ENCODE data around the gene LRRIQ3.
"Not testable (repeated sequence)": the region's sequence is repeated elsewhere in the genome, so short reads cannot be mapped to it uniquely, and the experiment has no call there.

The LRRIQ3 gene

GRCh38 chr1:74180490-74180889 is 17.5 kb downstream of the LRRIQ3 start:
- H3K4me3 Mint-ChIP-seq, result no peak overlapping the region
- no peak for ATAC-seq
- H3K9me3 Mint-ChIP-seq, result peaks cover 3 to 5% of the 10 kb centered on the region in 2 donors
- no peaks in the 10 kb centered on the region for H3K27me3 Mint-ChIP-seq
- H3K27ac Mint-ChIP-seq, result no peak overlapping the region
- DNase-seq, result no peak
- H3K4me1 Mint-ChIP-seq, result no peaks in the 10 kb centered on the region

DNA sequence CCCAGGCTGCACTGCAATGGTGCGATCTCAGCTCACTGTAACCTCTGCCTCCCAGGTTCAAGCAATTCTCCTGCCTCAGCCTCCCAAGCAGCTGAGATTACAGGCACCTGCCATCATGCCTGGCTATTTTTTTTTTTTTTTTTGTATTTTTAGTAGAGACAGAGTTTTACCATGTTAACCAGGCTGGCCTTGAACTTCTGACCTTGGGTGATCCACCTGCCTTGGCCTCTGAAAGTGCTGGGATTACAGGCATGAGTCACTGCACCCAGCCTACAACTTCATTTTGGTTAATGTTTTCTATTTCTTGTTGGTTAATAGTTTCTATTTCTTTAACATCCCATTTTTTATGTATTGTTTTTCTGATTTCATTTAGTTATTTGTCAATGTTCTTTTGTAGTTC is 23.6 kb downstream of the LRRIQ3 start:
- not testable (repeated sequence) for H3K27ac Mint-ChIP-seq, DNase-seq, ATAC-seq, H3K4me1 Mint-ChIP-seq, H3K4me3 Mint-ChIP-seq, H3K27me3 Mint-ChIP-seq
- peaks cover 19 to 40% of the 10 kb centered on the region in 2 donors for H3K9me3 Mint-ChIP-seq

- ATAC-seq, result no peak
- Mint-ChIP-seq H3K27me3 (no peaks in the 10 kb centered on the region), H3K4me1 (no peaks in the 10 kb centered on the region), H3K27ac (no peak overlapping the region), H3K9me3 (peaks cover 5 to 11% of the 10 kb centered on the region in 2 donors), H3K4me3 (no peak overlapping the region)
- DNase-seq, result no peak
Measured at GRCh38 chr1:74162333-74162732, 35.6 kb downstream of the LRRIQ3 start.

DNA sequence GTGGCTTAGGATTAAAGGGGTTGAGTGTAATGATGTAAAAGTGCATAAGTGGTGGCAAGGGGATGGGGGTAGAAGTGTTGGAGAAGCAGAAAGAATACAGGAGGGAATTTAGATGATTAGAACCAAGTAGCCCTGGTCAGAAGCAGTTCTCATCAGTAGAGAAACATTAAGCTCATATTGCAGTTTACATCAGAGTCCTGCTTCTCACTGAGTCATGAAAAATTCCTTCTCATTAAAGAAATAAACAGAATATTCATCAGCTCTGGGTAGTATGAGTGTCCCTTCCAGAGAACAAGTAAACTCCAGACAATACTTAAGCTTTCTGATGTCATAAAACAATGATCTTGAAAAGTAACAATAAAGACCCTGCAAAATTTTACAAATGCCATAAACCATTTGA is 36.5 kb downstream of the LRRIQ3 start:
- ATAC-seq (no peak), DNase-seq (no peak)
- Mint-ChIP-seq H3K27me3 (no peaks in the 10 kb centered on the region), H3K4me1 (no peaks in the 10 kb centered on the region), H3K4me3 (no peak overlapping the region), H3K9me3 (peaks cover 4 to 5% of the 10 kb centered on the region in 2 donors), H3K27ac (no peak overlapping the region)

DNA sequence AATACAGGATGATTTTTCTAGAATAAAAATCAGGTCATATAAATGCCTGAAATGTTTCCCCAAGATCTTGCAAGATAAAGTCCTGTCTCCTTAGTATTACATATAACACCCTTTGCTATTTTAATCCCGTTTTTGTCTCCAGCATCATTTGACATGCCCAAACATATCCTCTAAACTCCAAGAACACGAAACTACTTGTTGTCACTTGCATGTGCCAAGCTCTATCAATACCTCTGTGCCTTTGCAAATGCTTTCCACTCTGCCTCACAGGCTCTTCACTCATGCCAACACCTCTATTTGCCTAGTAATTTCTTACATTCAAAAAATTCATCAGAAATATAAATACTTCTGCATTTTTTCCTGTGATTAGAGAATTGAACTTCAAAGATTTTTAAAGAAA is 37.9 kb downstream of the LRRIQ3 start:
- Mint-ChIP-seq H3K4me3 (no peak overlapping the region), H3K9me3 (no peaks in the 10 kb centered on the region)
- no peak for ATAC-seq

DNA sequence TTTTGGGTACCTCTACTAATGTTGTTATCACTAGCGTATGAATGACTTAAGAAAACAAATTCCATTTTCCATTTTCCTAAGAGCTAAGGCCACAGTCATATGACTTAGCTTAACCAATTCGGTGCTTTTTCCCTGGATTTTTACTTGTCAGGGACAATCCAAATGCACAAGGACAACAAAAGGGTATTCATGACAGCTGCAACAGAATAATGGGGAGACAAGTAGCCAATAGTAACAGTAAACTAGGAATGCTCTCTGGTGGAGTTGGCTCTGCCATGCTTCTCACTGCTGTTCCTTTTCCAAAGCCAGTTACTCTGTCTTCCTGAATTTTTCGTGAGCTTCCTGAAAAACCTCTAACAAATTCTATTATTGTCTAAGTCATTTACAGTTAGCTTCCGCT is 52.9 kb downstream of the LRRIQ3 start:
- DNase-seq (no peak), ATAC-seq (no peak)
- Mint-ChIP-seq H3K9me3 (peaks cover 4 to 9% of the 10 kb centered on the region in 2 donors), H3K27me3 (no peaks in the 10 kb centered on the region), H3K27ac (no peak overlapping the region), H3K4me3 (no peak overlapping the region), H3K4me1 (no peaks in the 10 kb centered on the region)

More for the DNA sequence above, 37.9 kb downstream of the LRRIQ3 start:
- Mint-ChIP-seq H3K27ac (no peak overlapping the region), H3K4me1 (no peaks in the 10 kb centered on the region), H3K27me3 (no peaks in the 10 kb centered on the region)
- DNase-seq, result no peak

GRCh38 chr1:74117370-74117769 is 80.6 kb downstream of the LRRIQ3 start:
- not testable (repeated sequence) for H3K9me3 Mint-ChIP-seq, DNase-seq, H3K27me3 Mint-ChIP-seq, ATAC-seq, H3K4me1 Mint-ChIP-seq, H3K4me3 Mint-ChIP-seq
- peak overlapping the region in 1 of 2 donors; percentile 19 for H3K27ac Mint-ChIP-seq

- no peak for DNase-seq
- Mint-ChIP-seq H3K27me3 (no peaks in the 10 kb centered on the region), H3K27ac (no peak overlapping the region), H3K9me3 (no peaks in the 10 kb centered on the region), H3K4me1 (no peaks in the 10 kb centered on the region), H3K4me3 (no peak overlapping the region)
- no peak for ATAC-seq
Measured at GRCh38 chr1:74113333-74113732, 84.6 kb downstream of the LRRIQ3 start.

DNA sequence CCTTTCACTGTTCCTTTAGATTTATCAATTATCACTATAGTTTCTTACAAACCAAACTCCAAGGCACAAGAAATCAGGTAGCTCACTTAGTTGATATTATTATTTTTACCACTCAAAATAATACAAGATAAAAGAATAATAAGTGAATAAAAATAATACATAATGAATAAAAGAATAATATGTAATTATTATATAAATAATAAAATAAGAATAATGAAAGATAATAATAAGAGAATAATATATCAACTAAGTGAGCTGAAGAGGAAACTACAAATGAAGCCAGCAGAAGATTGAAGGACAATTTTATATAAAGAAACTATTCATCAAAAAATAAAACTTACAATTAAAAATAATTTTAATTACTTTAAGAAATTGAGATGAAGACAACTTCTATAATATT is 90.6 kb downstream of the LRRIQ3 start:
- ATAC-seq, result no peak
- no peaks in the 10 kb centered on the region for H3K4me1 Mint-ChIP-seq
- DNase-seq, result no peak

GRCh38 chr1:74091371-74091770 is 106.6 kb downstream of the LRRIQ3 start:
- H3K9me3 Mint-ChIP-seq, result peaks cover 8 to 12% of the 10 kb centered on the region in 2 donors
- no peaks in the 10 kb centered on the region for H3K27me3 Mint-ChIP-seq
- no peaks in the 10 kb centered on the region for H3K4me1 Mint-ChIP-seq
- no peak overlapping the region for H3K4me3 Mint-ChIP-seq
- ATAC-seq (no peak), DNase-seq (no peak)
- no peak overlapping the region for H3K27ac Mint-ChIP-seq

More for the DNA sequence above, 90.6 kb downstream of the LRRIQ3 start:
- no peak overlapping the region for H3K27ac Mint-ChIP-seq
- no peak overlapping the region for H3K4me3 Mint-ChIP-seq
- H3K9me3 Mint-ChIP-seq, result peaks cover 4% of the 10 kb centered on the region in 2 donors
- no peaks in the 10 kb centered on the region for H3K27me3 Mint-ChIP-seq

- no peak overlapping the region for H3K27ac Mint-ChIP-seq
Measured at GRCh38 chr1:74083128-74083527, 114.8 kb downstream of the LRRIQ3 start.

GRCh38 chr1:74065081-74065480 is 132.9 kb downstream of the LRRIQ3 start:
- peaks cover 0 to 7% of the 10 kb centered on the region in 2 donors for H3K9me3 Mint-ChIP-seq
- no peak overlapping the region for H3K4me3 Mint-ChIP-seq

More at GRCh38 chr1:74083128-74083527, 114.8 kb downstream of the LRRIQ3 start:
- no peaks in the 10 kb centered on the region for H3K27me3 Mint-ChIP-seq
- H3K4me1 Mint-ChIP-seq, result no peaks in the 10 kb centered on the region
- DNase-seq, result no peak
- no peak overlapping the region for H3K4me3 Mint-ChIP-seq
- no peaks in the 10 kb centered on the region for H3K9me3 Mint-ChIP-seq
- no peak for ATAC-seq

DNA sequence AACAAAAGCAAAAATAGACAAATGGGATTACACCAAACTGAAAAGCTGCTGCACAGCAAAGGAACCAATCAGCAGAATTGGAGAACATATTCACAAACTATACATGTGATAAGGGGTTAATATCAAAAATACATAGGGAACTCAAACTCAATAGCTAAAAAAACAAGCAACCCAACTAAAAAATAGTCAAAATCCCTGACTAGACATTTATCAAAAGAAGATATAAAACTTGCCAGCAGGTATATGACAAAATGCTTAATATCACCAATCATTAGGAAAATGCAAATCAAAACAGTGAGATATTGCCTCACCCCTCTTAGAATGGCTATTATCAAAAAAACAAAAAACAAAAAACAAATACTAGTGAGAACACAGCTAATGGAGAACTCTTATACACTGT is 140.3 kb downstream of the LRRIQ3 start:
- no peak overlapping the region for H3K27ac Mint-ChIP-seq
- no peak for DNase-seq
- peaks cover 7% of the 10 kb centered on the region in 2 donors for H3K9me3 Mint-ChIP-seq
- ATAC-seq, result no peak
- H3K4me3 Mint-ChIP-seq, result no peak overlapping the region
- no peaks in the 10 kb centered on the region for H3K27me3 Mint-ChIP-seq
- H3K4me1 Mint-ChIP-seq, result no peaks in the 10 kb centered on the region

More at GRCh38 chr1:74065081-74065480, 132.9 kb downstream of the LRRIQ3 start:
- ATAC-seq, result no peak
- Mint-ChIP-seq H3K27me3 (no peaks in the 10 kb centered on the region), H3K27ac (no peak overlapping the region), H3K4me1 (no peaks in the 10 kb centered on the region)
- DNase-seq, result no peak

GRCh38 chr1:74053407-74053806 is 144.6 kb downstream of the LRRIQ3 start:
- no peak for DNase-seq

DNA sequence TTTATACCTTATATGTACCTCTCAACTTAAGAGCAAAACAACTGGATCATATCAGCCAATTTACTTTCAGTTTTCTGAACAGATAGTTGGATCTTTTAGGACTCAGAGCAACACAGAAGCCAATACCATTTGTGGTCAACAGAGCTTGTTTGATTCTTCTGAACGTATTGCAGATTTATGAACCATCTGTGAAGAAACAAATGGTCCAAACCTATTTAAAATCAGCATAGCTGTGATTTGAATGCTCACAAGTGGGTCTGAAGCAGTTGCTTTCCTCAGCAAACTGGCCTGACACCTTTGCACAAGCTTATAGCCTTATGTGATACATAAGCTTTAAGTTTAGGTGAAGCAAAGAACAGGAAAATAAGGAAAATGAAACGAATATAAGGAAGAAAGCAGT is 147.6 kb downstream of the LRRIQ3 start:
- Mint-ChIP-seq H3K4me3 (no peak overlapping the region), H3K27me3 (no peaks in the 10 kb centered on the region), H3K27ac (no peak overlapping the region), H3K9me3 (peaks cover 0 to 19% of the 10 kb centered on the region in 2 donors), H3K4me1 (no peaks in the 10 kb centered on the region)
- ATAC-seq (no peak), DNase-seq (no peak)

More at GRCh38 chr1:74053407-74053806, 144.6 kb downstream of the LRRIQ3 start:
- H3K27me3 Mint-ChIP-seq, result no peaks in the 10 kb centered on the region
- no peak for ATAC-seq
- no peak overlapping the region for H3K27ac Mint-ChIP-seq
- H3K4me3 Mint-ChIP-seq, result no peak overlapping the region
- H3K9me3 Mint-ChIP-seq, result peaks cover 0 to 7% of the 10 kb centered on the region in 2 donors
- no peaks in the 10 kb centered on the region for H3K4me1 Mint-ChIP-seq

DNA sequence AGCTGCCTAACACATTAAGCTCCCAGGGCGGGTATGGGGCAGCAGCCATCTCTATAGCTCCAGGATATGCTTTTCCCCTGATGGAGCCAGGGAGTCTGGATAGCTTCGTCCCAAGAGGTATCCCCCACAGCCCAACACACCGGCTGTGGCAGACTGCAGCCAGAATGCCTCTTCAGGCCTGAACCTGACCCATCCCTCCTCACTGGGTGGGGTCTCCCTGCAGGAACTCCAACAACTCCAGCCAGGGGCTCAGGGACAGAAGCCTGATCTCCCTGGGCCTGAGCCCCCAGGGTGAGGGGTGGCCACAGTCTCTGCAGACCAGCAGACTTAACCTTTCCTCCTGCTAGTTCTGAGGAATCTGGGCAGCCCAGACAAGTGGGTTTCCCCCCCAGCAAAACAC is 159.9 kb downstream of the LRRIQ3 start:
- Mint-ChIP-seq H3K4me1 (no peaks in the 10 kb centered on the region), H3K27me3 (no peaks in the 10 kb centered on the region), H3K27ac (no peak overlapping the region), H3K4me3 (no peak overlapping the region), H3K9me3 (peaks cover 25 to 32% of the 10 kb centered on the region in 2 donors)
- DNase-seq (no peak), ATAC-seq (no peak)

DNA sequence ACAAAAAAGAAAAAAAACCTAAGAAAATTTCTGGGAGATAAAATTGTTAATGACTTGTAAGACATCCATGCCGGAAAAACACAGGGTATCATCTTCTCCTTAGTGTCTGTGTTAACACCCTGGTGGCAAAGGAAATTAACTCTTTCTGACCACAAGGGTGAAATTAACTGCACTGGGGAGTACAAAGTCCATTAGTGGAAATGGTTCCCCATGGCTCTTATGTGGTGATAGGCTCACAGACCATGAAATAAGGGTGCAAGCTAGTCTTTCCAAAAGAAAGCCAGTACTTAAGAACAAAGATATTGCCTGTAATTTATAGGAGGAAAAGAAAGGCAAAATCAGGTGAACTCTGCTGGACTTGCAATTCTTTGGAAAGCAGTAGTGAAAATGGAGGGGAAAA is 185.4 kb downstream of the LRRIQ3 start:
- Mint-ChIP-seq H3K4me1 (peaks cover 7% of the 10 kb centered on the region), H3K4me3 (no peak overlapping the region), H3K9me3 (peaks cover 0 to 7% of the 10 kb centered on the region in 2 donors), H3K27ac (no peak overlapping the region), H3K27me3 (no peaks in the 10 kb centered on the region)
- ATAC-seq, result no peak
- no peak for DNase-seq

Measured in stimulated activated naive CD8-positive, alpha-beta T cell treated with anti-CD3 and anti-CD28 coated beads, Interleukin-15, amount 100 ng/mL, for 72 hours (primary cell).